Measurements from ENCODE around the gene FOSB. TPM values are rescaled to one million over a fixed set of nuclear protein-coding genes. Genes with fewer than 3 reads are reported as not detected.

Gene FOSB
- total RNA-seq, 4 donors from 2014 or later = 1.9 to 38.0 (median 15.6) TPM

DNA sequence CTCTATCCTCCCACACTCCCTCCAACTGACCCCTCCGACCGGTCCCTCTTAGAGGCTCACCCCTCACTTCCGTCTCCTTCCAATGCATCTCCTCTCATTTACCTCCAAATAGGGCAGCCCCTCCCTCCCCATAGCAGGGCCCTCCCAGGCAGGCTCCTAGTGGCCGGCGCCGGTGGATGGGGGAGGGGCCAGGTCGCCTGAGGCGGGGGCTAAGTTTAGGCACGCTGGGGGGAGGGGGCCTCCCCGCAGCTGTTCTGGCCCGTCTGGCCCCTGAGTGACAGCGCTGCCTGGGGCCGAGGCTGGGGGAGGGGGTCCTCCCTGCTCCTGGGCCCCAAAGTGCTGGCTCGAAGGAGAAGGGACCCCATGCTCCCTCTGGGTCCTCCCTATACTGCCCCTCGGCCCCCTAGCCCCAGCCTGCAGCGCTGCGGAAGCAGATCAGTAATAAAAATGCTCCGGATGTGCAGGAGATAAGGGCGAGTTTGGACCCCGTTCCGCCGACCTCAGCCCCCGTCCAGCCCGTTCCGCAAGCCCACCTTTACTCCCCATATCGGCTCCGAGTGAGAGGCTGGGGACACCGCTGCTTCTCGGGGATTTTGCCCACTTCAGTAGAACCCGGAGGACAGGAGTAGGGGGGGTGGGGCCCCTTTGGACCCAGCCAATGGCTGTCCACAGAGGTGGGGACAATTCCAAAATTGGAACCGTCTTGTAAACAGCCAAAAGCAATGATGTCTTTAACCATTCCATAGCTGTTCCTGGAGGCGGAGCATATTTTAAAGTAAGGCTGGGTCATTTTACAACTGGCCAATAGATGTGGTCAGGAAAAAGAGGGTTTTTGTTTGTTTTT, 25.1 kb downstream of the FOSB start:
- H3K4me3 ChIP-seq = peak overlapping the region; percentile 47 to 68
- H3K36me3 ChIP-seq = peaks cover 0 to 10% of the 10 kb centered on the region in 2 donors
- no peak for TF ChIP-seq POLR2AphosphoS5 (IDR thresholded peaks at IDR 0.05)
- TF ChIP-seq, protein P1, sequence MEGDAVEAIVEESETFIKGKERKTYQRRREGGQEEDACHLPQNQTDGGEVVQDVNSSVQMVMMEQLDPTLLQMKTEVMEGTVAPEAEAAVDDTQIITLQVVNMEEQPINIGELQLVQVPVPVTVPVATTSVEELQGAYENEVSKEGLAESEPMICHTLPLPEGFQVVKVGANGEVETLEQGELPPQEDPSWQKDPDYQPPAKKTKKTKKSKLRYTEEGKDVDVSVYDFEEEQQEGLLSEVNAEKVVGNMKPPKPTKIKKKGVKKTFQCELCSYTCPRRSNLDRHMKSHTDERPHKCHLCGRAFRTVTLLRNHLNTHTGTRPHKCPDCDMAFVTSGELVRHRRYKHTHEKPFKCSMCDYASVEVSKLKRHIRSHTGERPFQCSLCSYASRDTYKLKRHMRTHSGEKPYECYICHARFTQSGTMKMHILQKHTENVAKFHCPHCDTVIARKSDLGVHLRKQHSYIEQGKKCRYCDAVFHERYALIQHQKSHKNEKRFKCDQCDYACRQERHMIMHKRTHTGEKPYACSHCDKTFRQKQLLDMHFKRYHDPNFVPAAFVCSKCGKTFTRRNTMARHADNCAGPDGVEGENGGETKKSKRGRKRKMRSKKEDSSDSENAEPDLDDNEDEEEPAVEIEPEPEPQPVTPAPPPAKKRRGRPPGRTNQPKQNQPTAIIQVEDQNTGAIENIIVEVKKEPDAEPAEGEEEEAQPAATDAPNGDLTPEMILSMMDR (IDR thresholded peaks at IDR 0.05) = no peak
- TF ChIP-seq POLR2A (IDR thresholded peaks at IDR 0.05) = no peak
- TF ChIP-seq EP300 (IDR thresholded peaks at IDR 0.05) = no peak
- H3K9me3 ChIP-seq = no peaks in the 10 kb centered on the region
- peak; percentile 74 for ATAC-seq
- H3K27ac ChIP-seq = peak overlapping the region; percentile 32 to 88 (median 82)
- peaks cover 12% of the 10 kb centered on the region for H3K27me3 ChIP-seq
- WGBS, 2 donors (ENCODE audit: low coverage in 1 of 2) = 7 to 17% methylated on average over 4 to 5 of the region's 32 CpGs
- peaks cover 0 to 46% (median 18%) of the 10 kb centered on the region in 3 donors for H3K4me1 ChIP-seq

- Histone ChIP-seq H3K9me3 (no peaks in the 10 kb centered on the region), H3K27ac (no peak overlapping the region), H3K4me3 (no peak overlapping the region), H3K36me3 (no peaks in the 10 kb centered on the region), H3K4me1 (peaks cover 0 to 62% (median 31%) of the 10 kb centered on the region in 3 donors), H3K27me3 (peaks cover 27% of the 10 kb centered on the region)
- no peak for TF ChIP-seq EP300 (IDR thresholded peaks at IDR 0.05)
- TF ChIP-seq POLR2AphosphoS5 (IDR thresholded peaks at IDR 0.05) = no peak
- TF ChIP-seq, protein P1 (IDR thresholded peaks at IDR 0.05) = no peak
- TF ChIP-seq POLR2A (IDR thresholded peaks at IDR 0.05) = no peak
- ATAC-seq = no peak
- 91% methylated on average over 13 of the region's 39 CpGs; no CpG with 5 or more reads in 1 of the 2 donors for WGBS, 2 donors (ENCODE audit: low coverage in 1 of 2)
These were observed 26.6 kb downstream of the FOSB start for GRCh38 chr19:45494261-45494916.

- no peak for ATAC-seq
- H3K36me3 ChIP-seq = no peaks in the 10 kb centered on the region
- peaks cover 35% of the 10 kb centered on the region for H3K27me3 ChIP-seq
- no peak for TF ChIP-seq POLR2A (IDR thresholded peaks at IDR 0.05)
- no peak for TF ChIP-seq POLR2AphosphoS5 (IDR thresholded peaks at IDR 0.05)
- TF ChIP-seq, protein P1 (IDR thresholded peaks at IDR 0.05) = no peak
- no peak for TF ChIP-seq EP300 (IDR thresholded peaks at IDR 0.05)
- H3K9me3 ChIP-seq = no peaks in the 10 kb centered on the region
- WGBS, 2 donors (ENCODE audit: low coverage in 1 of 2) = 83 to 85% methylated on average over 4 to 5 of the region's 5 CpGs
- H3K4me1 ChIP-seq = peaks cover 0 to 67% (median 32%) of the 10 kb centered on the region in 3 donors
- H3K27ac ChIP-seq = no peak overlapping the region
- no peak overlapping the region for H3K4me3 ChIP-seq
These were observed 27.4 kb downstream of the FOSB start for GRCh38 chr19:45495178-45495577.

- Histone ChIP-seq H3K27me3 (peaks cover 44% of the 10 kb centered on the region), H3K4me3 (peak overlapping the region; percentile 74 to 81), H3K36me3 (no peaks in the 10 kb centered on the region), H3K27ac (peak overlapping the region in 3 of 4 donors; percentile 58 to 76 (median 70)), H3K4me1 (peaks cover 0 to 67% (median 32%) of the 10 kb centered on the region in 3 donors), H3K9me3 (no peaks in the 10 kb centered on the region)
- peak; percentile 35 for ATAC-seq
- TF ChIP-seq POLR2AphosphoS5 (IDR thresholded peaks at IDR 0.05) (no peak), EP300 (IDR thresholded peaks at IDR 0.05) (no peak), POLR2A (IDR thresholded peaks at IDR 0.05) (no peak)
- TF ChIP-seq, protein P1 (IDR thresholded peaks at IDR 0.05) = peak in 1 of 4 experiments; percentile 10
- 0% methylated on average over 2 of the region's 54 CpGs; no CpG with 5 or more reads in 1 of the 2 donors for WGBS, 2 donors (ENCODE audit: low coverage in 1 of 2)
These were observed 28.7 kb downstream of the FOSB start for GRCh38 chr19:45496349-45496953.

Measured in gastroesophageal sphincter (tissue), 4 donors.